Prostate gland (tissue), 2 donors: ENCODE results near the gene ARPP21. TPM values are rescaled to one million over a fixed set of nuclear protein-coding genes. Genes with fewer than 3 reads are reported as not detected.
"Not testable (repeated sequence)": the region's sequence is repeated elsewhere in the genome, so short reads cannot be mapped to it uniquely, and the experiment has no call there.

Experiments used
- DNase-seq: peaks from one replicate; pipeline ENCODE4 v3.0.0-alpha.2; 2019; ENCODE audit warnings: low spot score
- H3K27ac ChIP-seq, 2 donors: fragments of 200-600 bp; sonication (generic); 2 replicates each; pipeline ENCODE4 v1.5.1; 2017 to 2019
- H3K27me3 ChIP-seq: fragments of 200-600 bp; sonication (generic); replicated peaks from 2 replicates; pipeline ENCODE4 v1.5.1; 2019; ENCODE audit not compliant: insufficient read depth
- H3K36me3 ChIP-seq, 2 donors: fragments of 200-600 bp; sonication (generic); 1 replicate in 1 of 2; 2 replicates in 1 of 2; pipeline versions ENCODE4 v1.5.1 to v1.8.1; 2017 to 2019
- H3K4me1 ChIP-seq: fragments of 200-600 bp; sonication (generic); replicated peaks from 2 replicates; pipeline ENCODE4 v1.5.1; 2019
- H3K4me3 ChIP-seq, 2 donors: fragments of 200-600 bp; sonication (generic); 2 replicates each; pipeline ENCODE4 v1.5.1; 2017 to 2019
- H3K9me3 ChIP-seq: fragments of 200-600 bp; sonication (generic); 2 replicates; pipeline ENCODE4 v1.5.1; 2017
- CTCF ChIP-seq, 4 experiments: fragments of 200-600 bp in 2 of 4; fragments of 450-650 bp in 2 of 4; sonication (generic) in 2 of 4; IDR thresholded peaks; 1 replicate in 3 of 4; 2 replicates in 1 of 4; pipeline ENCODE4 v1.5.1; 2016 to 2019; ENCODE audit warnings: antibody characterized with exemption in 4 of 4, mild to moderate bottlenecking in 2 of 4, moderate library complexity in 2 of 4
- POLR2A ChIP-seq: fragments of 450-650 bp; IDR thresholded peaks from one replicate; pipeline ENCODE4 v1.6.1; 2016; ENCODE audit warnings: antibody characterized with exemption, mild to moderate bottlenecking
- POLR2AphosphoS5 ChIP-seq: sonication (generic); formaldehyde crosslinking; IDR thresholded peaks from one replicate; pipeline ENCODE4 v1.6.1; 2017; ENCODE audit warnings: antibody characterized with exemption
- WGBS: methylation state at CpG from one replicate; pipeline ENCODE4 v1.1.5; 2018; 5-methylcytosine and 5-hydroxymethylcytosine counted together
- intact Hi-C: fragments of 100-400 bp; cut with DNase I; formaldehyde crosslinking; loops from one replicate; pipeline ENCODE4 v1.14.2; 2022
- total RNA-seq, 2 donors: library from RNA; depleted of rRNA; stranded (reverse); fragments of >200 nt; gene quantifications; one replicate each; pipeline ENCODE4 v1.1.0, GENCODE V29; 2016

Gene ARPP21
- total RNA-seq, 2 donors from 2014 or later, result 8.1 TPM; not detected in 1

DNA sequence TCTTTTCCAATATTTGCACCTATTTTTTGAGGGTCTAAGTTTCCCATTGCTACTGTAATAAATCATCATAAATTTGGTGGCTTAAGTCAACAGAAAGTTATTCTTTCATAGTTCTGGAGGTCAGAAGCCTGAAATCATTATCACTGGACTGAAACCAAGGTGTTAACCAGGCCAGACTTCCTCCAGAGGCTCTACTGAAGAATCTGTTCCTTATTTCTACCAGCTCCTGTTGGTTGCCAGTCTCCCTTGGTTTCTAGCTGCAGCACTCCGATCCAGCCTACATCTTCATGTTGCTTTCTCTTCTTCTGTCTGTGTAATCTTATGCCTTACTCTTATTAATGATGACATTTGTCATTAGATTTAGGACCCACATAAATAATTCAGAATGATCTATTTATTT, 22.0 kb upstream of the ARPP21 start:
- H3K4me3 ChIP-seq, result no peak overlapping the region
- no peaks in the 10 kb centered on the region for H3K36me3 ChIP-seq
- intact Hi-C loops, result no loop called here
- H3K4me1 ChIP-seq, result no peaks in the 10 kb centered on the region
- DNase-seq, result no peak
- TF ChIP-seq CTCF (IDR thresholded peaks at IDR 0.05), result no peak
- H3K9me3 ChIP-seq, result no peaks in the 10 kb centered on the region
- 100% methylated on average over 1 of the region's 1 CpG for WGBS
- no peak overlapping the region for H3K27ac ChIP-seq
- no peaks in the 10 kb centered on the region for H3K27me3 ChIP-seq

GRCh38 chr3:35620238-35620637, 19.1 kb upstream of the ARPP21 start:
- H3K27ac ChIP-seq, DNase-seq, H3K9me3 ChIP-seq, H3K4me1 ChIP-seq, H3K36me3 ChIP-seq, intact Hi-C loops, H3K27me3 ChIP-seq, H3K4me3 ChIP-seq: not testable (repeated sequence)
- 65% methylated on average over 2 of the region's 2 CpGs for WGBS

DNA sequence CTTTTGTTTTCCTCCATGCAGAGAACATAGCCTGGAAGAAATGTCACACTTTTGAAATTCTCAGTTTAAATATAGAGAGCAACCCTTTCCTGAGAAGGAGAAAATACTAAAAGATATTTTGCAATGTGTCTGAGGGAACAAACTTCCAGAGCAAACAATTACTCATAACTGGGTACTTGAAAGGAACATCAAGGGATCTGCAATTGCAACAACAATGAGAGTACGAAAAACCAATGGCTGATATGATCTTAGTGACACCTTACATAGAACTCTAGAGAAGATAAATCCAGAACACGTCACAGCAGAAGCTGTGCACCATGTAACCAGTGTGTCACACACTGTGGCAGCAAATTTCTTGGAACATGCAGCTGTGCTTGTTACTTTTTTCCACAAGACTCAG, 14.6 kb upstream of the ARPP21 start:
- Histone ChIP-seq H3K4me1 (no peaks in the 10 kb centered on the region), H3K36me3 (no peaks in the 10 kb centered on the region), H3K27me3 (no peaks in the 10 kb centered on the region), H3K9me3 (no peaks in the 10 kb centered on the region), H3K27ac (no peak overlapping the region), H3K4me3 (no peak overlapping the region)
- TF ChIP-seq CTCF (IDR thresholded peaks at IDR 0.05) (no peak), POLR2AphosphoS5 (no peak), POLR2A (no peak)
- DNase-seq, result no peak
- intact Hi-C loops, result no loop called here
- WGBS, result 52% methylated on average over 2 of the region's 2 CpGs

DNA sequence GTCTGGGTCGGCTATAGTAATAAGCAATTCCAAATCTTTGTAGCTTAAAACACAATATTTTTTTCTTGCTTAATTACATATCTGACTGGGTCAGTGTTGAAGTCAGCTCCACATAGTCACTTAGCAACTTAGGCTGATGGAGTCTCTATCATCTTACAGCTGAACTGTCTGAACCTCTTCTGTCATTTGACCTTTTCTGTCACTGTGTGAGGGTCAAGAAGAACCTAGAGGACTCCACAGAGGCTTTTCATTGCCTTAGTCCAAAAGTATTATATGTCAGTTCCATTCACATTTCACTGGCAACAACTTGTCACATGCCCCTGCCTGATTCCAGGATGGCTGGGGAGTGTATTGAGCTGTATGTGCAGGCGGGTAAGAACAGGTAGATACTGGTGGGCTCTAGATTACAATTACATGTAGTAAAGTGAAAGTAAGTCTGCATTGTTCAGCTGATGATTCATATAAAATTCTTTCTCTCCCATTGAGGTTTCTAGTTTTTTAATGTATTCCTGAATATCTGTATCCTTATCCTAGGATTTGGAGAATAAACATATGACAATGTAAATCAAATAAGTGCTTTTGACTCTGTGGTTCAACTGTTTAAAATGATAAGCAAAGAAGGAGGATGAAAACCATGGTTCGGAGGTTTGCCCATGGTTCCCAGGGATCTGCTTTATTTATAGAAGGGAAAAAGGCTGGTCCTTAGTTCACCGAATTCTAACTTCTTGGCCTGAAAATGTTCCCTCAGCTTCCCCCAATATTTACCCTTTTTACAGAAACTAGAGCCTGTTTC, 5.8 kb upstream of the ARPP21 start:
- Histone ChIP-seq H3K27ac (no peak overlapping the region), H3K4me3 (no peak overlapping the region), H3K36me3 (no peaks in the 10 kb centered on the region), H3K27me3 (no peaks in the 10 kb centered on the region), H3K4me1 (no peaks in the 10 kb centered on the region), H3K9me3 (no peaks in the 10 kb centered on the region)
- 46% methylated on average over 4 of the region's 4 CpGs for WGBS
- TF ChIP-seq POLR2AphosphoS5, result no peak
- TF ChIP-seq POLR2A, result no peak
- TF ChIP-seq CTCF (IDR thresholded peaks at IDR 0.05), result no peak
- intact Hi-C loops, result no loop called here
- no peak for DNase-seq

DNA sequence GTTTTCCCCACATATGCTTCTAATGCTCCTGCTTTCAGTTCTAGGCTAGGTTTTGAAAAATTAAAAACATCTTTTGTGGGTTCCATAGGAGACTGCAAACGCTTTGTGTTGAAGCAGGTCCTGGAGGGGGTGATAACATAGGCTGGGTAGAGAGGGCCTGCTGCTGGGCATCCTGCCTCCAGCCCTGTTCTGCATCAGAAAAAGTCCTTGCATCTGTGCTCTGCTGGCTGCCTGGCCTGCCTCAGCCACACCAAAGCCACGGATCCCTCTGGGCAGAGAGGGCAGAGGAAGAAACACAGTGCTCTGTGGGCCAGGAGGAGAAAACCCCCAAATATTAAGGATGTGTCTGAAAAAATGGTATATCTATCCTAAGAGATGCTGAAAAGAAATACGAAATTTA, 3.9 kb upstream of the ARPP21 start:
- no peak for TF ChIP-seq POLR2A
- TF ChIP-seq POLR2AphosphoS5, result no peak
- no peak for TF ChIP-seq CTCF (IDR thresholded peaks at IDR 0.05)
- 84% methylated on average over 3 of the region's 3 CpGs for WGBS
- Histone ChIP-seq H3K4me1 (no peaks in the 10 kb centered on the region), H3K4me3 (no peak overlapping the region), H3K27me3 (peaks cover 12% of the 10 kb centered on the region), H3K27ac (no peak overlapping the region), H3K9me3 (no peaks in the 10 kb centered on the region), H3K36me3 (no peaks in the 10 kb centered on the region)
- intact Hi-C loops, result no loop called here
- DNase-seq, result no peak
